Measurements from ENCODE around the gene KCNG3. TPM values are rescaled to one million over a fixed set of nuclear protein-coding genes. Genes with fewer than 3 reads are reported as not detected.

Gene KCNG3
- total RNA-seq, 4 donors from 2014 or later: 0.27 to 1.1 (median 0.74) TPM

DNA sequence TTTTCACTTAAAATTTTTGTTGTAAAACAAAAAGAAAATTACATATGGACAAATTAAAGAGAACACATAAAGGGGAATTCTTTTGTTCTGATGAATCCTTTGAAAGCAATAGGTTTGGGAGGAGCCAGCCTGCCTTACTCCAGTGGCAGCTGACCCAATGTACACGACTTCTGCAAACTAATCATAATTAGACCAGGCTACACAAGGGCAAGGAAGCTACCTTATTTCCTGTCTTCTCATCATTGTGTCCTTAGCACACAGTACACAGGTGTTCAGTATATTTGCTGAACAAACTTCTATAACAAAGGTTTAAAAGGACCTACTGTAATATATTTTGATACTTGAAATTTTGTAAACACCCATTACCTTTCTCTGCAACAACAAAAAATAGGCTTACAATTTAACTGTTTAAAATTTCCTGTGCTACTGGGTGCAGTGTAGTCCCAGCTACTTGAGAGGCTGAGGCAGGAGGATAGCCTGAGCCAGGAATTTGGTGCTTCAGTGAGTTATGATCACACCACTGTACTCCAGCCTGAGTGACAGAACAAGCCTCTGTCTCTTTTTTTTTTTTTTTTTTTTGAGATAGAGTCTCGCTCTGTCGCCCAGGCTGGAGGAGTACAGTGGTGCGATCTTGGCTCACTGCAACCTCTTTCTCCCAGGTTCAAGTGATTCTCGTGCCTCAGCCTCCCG is 18.9 kb downstream of the KCNG3 start:
- Histone ChIP-seq H3K27ac (no peak overlapping the region), H3K4me1 (no peaks in the 10 kb centered on the region), H3K36me3 (no peaks in the 10 kb centered on the region), H3K27me3 (no peaks in the 10 kb centered on the region), H3K4me3 (no peak overlapping the region), H3K9me3 (no peaks in the 10 kb centered on the region)
- TF ChIP-seq, protein P1, sequence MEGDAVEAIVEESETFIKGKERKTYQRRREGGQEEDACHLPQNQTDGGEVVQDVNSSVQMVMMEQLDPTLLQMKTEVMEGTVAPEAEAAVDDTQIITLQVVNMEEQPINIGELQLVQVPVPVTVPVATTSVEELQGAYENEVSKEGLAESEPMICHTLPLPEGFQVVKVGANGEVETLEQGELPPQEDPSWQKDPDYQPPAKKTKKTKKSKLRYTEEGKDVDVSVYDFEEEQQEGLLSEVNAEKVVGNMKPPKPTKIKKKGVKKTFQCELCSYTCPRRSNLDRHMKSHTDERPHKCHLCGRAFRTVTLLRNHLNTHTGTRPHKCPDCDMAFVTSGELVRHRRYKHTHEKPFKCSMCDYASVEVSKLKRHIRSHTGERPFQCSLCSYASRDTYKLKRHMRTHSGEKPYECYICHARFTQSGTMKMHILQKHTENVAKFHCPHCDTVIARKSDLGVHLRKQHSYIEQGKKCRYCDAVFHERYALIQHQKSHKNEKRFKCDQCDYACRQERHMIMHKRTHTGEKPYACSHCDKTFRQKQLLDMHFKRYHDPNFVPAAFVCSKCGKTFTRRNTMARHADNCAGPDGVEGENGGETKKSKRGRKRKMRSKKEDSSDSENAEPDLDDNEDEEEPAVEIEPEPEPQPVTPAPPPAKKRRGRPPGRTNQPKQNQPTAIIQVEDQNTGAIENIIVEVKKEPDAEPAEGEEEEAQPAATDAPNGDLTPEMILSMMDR (IDR thresholded peaks at IDR 0.05): no peak
- TF ChIP-seq POLR2A (IDR thresholded peaks at IDR 0.05): no peak
- DNase-seq: no peak

DNA sequence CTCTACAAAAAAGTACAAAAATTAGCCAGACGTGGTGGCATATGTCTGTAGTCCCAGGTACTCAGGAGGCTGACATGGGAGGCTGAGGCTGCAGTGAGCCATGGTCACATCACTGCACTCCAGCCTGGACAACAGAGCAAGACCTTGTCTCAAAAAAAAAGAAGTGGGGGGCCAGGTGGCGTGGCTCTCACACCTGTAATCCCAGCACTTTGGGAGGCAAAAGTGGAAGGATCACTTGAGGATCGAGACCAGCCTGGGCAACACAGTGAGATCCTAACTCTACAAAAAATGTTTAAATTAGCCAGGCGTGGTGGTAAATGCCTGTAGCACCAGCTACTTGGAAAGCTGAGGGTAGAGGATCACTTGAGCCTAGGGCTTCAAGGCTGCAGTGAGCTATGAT is 23.1 kb downstream of the KCNG3 start:
- no peak for TF ChIP-seq POLR2A (IDR thresholded peaks at IDR 0.05)
- TF ChIP-seq, protein P1 (IDR thresholded peaks at IDR 0.05): no peak
- Histone ChIP-seq H3K4me3 (no peak overlapping the region), H3K4me1 (no peaks in the 10 kb centered on the region), H3K9me3 (no peaks in the 10 kb centered on the region), H3K27me3 (no peaks in the 10 kb centered on the region), H3K36me3 (no peaks in the 10 kb centered on the region), H3K27ac (no peak overlapping the region)
- no peak for DNase-seq

DNA sequence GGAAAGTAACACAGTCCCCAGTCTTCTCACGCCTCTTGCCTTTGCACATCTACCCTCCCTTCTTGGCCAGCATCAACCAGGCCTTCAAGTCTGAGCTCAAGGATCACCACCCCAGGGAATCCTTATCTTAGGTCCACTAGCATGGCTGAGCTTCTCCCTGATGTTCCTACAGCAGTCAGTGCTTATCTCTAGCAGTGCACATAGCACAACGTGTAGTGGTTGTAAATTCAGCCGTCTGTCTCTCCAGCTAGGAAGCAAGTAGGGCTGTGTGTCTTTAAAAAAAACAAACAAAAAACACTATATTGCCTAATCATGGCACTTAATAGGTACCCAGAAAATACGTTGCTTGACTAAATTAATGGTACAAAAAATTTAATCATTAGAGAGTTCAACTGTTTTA is 29.2 kb downstream of the KCNG3 start:
- no peaks in the 10 kb centered on the region for H3K36me3 ChIP-seq
- TF ChIP-seq, protein P1 (IDR thresholded peaks at IDR 0.05): no peak
- TF ChIP-seq POLR2A (IDR thresholded peaks at IDR 0.05): no peak
- H3K4me3 ChIP-seq: no peak overlapping the region
- DNase-seq: no peak
- no peak overlapping the region for H3K27ac ChIP-seq
- no peaks in the 10 kb centered on the region for H3K4me1 ChIP-seq
- H3K27me3 ChIP-seq: no peaks in the 10 kb centered on the region
- H3K9me3 ChIP-seq: no peaks in the 10 kb centered on the region

DNA sequence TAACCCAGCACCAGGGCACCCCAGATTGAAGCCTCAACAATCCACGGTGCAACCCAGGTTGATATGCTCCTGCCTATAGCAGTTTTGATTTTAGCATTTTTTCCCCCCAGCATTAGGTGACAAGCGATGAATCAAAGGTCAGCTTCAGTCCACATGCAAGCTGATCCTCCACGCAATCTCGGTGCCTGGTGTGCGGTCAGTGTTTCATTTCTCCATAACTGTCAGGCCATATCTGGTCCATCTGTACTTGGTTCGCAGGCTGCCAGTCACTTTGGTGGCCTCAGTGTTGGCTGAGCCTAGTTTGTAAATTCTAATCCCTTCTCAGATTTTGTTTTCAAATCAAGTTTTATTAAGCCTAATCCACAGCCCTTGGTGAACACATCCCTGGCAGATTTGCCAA is 30.2 kb downstream of the KCNG3 start:
- Histone ChIP-seq H3K4me3 (no peak overlapping the region), H3K4me1 (no peaks in the 10 kb centered on the region), H3K9me3 (no peaks in the 10 kb centered on the region), H3K36me3 (no peaks in the 10 kb centered on the region), H3K27me3 (no peaks in the 10 kb centered on the region), H3K27ac (no peak overlapping the region)
- no peak for DNase-seq
- TF ChIP-seq, protein P1 (IDR thresholded peaks at IDR 0.05): no peak
- TF ChIP-seq POLR2A (IDR thresholded peaks at IDR 0.05): no peak

DNA sequence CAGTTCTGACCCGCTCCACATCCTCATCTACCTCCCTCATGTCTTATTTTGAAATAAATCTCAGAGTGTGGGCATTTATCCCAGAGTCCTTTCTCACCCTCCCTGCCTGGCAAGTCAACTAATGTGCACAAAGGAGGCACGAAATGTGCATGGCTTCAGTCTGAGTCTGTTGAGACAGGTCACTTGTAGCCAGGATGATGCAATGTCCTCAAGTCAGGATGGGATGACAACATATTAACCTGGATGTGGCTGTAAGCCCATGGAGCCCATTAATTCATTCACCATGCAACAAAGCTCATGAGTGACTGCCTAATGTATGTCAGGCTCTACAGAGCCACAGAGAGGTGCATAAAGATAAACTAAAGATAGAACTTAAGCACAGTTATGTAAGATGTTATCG is 34.5 kb downstream of the KCNG3 start:
- TF ChIP-seq, protein P1 (IDR thresholded peaks at IDR 0.05): no peak
- TF ChIP-seq POLR2A (IDR thresholded peaks at IDR 0.05): no peak

More for the DNA sequence above, 34.5 kb downstream of the KCNG3 start:
- Histone ChIP-seq H3K27me3 (no peaks in the 10 kb centered on the region), H3K4me1 (no peaks in the 10 kb centered on the region), H3K9me3 (no peaks in the 10 kb centered on the region), H3K4me3 (no peak overlapping the region), H3K36me3 (no peaks in the 10 kb centered on the region), H3K27ac (no peak overlapping the region)
- no peak for DNase-seq

Data from Peyer's patch (tissue), 4 donors.